CD4-positive, alpha-beta T cell treated with Interleukin-15 for 1 hour (primary cell): ENCODE results near the gene FPGS.
A peak's percentile ranks its signal among the peaks of the same experiment; 100 is the strongest.
"Not testable (repeated sequence)": the region's sequence is repeated elsewhere in the genome, so short reads cannot be mapped to it uniquely, and the experiment has no call there.

Source experiments
- DNase-seq: peaks from one replicate; pipeline ENCODE4 v3.0.0-alpha.2; 2020

FPGS gene, protein sequence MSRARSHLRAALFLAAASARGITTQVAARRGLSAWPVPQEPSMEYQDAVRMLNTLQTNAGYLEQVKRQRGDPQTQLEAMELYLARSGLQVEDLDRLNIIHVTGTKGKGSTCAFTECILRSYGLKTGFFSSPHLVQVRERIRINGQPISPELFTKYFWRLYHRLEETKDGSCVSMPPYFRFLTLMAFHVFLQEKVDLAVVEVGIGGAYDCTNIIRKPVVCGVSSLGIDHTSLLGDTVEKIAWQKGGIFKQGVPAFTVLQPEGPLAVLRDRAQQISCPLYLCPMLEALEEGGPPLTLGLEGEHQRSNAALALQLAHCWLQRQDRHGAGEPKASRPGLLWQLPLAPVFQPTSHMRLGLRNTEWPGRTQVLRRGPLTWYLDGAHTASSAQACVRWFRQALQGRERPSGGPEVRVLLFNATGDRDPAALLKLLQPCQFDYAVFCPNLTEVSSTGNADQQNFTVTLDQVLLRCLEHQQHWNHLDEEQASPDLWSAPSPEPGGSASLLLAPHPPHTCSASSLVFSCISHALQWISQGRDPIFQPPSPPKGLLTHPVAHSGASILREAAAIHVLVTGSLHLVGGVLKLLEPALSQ

DNA sequence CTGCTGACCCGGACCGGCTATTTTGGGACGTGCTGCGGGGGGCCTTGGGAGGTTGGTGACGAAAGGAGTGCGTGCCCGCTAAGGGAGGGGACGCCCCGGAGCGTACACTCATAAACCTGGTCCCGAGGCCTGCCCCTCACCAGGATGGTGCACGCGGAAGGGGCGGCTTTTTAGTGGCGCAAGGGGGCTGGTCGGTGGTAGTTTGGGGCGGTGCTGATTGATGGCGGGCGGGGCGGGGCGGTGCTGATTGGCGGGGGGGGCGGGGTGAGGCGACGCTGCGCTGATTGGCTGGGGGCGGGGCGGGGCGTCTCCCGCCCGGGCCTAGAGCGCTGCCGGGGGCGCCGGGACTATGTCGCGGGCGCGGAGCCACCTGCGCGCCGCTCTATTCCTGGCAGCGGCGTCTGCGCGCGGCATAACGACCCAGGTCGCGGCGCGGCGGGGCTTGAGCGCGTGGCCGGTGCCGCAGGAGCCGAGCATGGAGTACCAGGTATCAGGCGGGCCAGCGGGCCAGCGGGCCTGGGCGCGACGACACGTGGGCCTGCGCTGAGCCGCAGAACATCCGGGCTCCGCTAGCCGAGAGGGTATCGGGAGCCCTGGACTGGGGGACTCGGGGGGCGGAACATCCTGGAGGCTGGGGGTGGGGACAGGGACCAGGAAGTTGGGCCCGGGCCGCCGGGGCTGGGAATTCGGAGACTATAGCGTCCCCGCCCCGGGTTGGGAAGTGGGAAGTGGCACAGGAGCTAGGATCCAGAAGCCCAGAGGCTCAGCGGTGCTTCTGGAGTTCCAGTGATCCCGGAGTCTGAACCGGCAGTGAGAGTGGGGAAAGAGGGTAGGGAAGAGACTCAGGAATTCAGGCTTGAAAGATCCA, at the start of gene FPGS:
Gene FPGS, plus strand, starts transcription at position 307 of the 868 bp plus-strand sequence. Its CDS starts 43 bp downstream, at position 350.
- DNase-seq = peak; percentile 85

DNA sequence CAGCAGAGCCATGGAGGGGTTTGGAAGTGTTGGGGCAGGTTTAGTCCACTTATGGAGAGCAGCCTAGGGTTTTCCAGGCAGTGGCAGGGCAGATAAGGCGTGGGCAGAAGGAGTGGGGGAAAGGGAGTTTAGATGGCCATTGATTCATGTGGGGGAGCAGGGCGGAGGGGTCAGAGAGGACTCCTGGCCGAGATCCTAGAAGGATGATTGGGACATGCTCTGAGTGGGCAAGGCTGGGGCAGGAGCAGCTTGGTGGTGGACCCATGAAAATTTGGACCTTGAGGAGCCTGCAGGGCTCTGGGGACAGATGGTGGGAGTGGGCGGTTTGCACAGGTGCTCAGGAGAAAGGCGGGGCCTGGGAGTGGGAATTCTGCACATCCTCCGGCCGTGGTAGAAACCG, 49.5 kb upstream of the FPGS start:
- DNase-seq = no peak

DNA sequence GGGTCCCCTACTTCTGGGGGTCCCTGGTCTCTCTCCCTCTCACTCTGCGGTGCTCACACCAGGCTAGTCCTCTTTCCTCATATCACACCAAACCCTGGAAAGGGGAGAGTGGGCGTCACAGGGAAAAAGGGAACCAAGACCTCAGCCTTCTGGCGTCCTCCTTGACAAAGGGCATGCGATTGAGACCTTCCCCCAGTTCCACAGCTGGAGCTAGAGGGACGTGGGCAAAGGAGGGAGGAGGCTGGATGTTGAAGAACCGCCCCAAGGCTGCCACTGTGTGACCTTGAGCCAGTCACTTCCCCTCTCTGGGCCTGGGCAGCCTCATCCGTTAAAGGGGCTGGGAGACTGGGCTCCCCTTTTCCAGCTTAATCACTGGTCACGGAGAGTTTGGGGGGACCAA, 49.1 kb upstream of the FPGS start:
- DNase-seq = no peak

DNA sequence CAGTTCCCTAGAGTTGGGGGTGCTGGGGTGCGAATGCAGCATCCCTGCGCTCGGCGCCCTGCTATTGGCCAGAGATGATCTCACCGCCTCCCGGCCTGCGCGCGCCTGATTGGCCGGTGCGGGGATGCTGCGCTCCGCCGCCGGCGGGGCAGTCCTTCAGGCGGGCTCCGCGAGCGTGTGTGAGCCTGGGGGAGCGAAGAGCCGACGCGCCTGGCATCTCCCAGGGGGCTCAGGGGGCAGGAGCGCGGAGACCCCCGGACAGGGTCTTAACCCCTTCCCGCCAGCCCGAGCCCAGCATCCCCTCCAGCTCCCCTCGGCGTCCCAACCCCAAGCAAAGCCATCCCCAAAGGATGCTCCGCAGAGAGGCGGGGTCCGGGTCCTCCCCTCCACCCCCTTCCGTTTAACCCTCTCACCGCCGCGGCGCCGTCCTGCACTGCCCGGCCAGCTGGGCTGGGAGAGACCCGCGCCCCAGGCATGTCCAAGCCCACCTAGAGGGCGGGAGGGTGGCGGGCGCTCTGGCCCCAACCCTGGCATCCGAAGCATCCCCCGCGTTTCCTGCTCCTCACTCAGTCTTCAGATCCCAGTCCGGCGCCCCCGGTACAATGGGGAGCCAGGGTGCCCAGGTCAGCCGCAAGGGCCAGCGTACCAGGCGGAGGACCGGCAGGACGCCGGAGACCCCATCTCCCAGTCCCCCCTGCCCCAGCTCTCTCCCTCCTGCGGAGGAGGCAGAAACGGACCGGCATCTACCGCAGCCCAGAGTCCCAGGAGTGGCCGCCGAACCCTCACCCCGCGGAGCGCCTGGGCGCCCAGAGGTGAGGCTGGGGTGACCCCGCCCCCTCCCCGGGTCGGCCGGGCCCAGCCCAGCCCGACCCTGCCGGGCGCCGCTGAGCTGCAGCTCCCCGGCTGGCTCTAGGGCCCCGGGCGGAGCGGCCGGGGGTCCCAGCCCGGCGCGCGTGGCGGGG, 48.3 kb upstream of the FPGS start:
- no peak for DNase-seq

DNA sequence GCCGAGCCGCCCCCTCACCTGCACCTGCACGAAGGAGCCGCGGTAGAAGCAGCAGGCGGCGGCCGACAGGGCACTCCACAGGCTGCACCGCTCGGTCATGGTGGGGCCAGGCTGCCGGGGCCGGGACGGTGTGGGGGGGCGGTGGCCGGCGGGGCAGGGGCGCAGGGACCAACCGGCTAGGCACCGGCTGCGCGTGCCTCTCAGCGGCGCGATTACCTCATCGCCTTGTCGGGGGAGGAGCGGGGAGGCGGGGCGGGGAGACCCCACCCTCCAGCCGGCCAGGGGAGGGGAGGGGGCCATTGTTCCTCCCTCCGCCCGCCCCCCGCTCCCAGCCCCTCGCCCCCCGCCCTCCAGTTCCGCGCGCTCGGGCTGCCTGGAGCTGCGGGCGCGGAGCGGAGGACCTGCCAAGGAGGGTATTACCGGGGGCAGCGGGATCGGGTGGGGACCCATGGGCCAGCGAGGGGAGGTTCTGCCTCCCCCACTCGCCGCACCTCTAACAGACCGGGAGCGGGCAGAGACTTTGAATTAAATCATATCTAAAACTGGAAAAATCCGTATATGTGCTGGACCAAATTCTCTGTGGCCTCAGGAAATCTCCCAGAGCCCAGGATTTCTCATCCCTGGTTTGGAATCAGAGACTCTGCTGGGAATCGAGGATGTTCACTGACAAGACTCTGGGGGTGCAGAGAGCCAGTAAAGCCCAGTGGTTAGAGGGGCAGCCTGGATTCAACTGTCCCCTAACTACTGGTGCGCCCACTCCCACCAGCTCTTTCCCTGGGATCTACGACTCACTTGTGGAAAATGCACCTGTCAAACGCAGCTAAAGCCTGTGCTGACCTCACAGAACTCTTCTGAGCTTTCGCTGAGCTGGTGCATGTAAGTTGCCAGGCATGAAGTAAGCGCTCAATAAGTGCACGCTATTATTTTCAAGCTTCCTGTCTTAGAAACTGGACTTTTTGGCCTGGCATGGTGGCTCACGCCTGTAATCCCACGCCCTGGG, 47.3 kb upstream of the FPGS start:
- DNase-seq = no peak

DNA sequence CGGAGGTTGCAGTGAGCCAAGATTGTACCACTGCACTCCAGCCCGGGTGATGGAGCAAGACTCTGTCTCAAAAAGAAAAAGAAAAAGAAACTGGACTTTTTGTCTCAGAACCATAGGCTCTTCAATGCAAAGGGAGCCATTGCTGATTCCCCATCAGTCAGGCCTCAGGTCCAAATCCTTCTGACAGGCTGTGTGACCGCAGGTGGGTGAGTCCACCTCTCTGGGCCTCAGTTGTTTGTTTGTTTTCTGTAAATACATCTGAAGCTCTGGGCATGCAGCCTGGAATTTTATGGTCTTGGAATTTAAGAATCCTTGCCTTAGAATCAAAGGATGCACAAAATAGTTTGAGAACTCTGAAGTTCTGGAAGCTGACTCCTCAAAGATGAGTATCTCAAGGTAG, 46.4 kb upstream of the FPGS start:
- no peak for DNase-seq

DNA sequence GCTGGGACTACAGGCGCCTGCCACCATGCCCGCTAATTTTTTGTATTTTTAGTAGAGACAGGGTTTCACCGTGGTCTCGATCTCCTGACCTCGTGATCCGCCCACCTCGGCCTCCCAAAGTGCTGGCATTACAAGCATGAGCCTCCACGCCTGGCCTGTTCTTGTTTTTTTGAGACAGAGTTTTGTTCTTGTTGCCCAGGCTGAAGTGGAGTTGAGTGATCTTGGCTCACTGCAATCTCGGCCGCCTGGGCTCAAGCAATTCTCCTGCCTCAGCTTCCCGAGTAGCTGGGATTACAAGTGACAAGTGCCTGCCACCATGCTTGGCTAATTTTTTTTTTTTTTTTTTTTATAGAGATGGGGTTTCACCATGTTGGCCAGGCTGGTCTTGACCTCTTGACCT, 45.9 kb upstream of the FPGS start:
- DNase-seq = not testable (repeated sequence)

DNA sequence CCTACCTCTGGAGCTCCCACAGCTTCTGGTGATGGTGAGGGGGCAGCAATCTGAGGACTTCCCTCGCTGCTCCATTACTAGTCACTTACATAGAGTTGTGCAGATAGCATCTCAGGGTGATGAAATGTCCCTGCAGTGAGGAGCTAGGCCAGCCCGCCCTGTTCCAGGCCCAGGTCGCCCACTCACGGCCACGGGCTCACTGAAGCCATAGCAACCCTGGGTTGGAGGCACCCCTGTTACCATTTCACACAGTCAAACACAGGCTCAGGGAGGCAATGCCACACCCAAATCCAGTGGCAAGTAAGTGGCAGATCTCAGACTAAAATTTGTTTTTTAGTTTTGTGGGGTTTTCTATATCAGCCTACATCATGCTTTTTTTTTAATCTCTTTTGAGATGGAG, 43.8 kb upstream of the FPGS start:
- DNase-seq = no peak

DNA sequence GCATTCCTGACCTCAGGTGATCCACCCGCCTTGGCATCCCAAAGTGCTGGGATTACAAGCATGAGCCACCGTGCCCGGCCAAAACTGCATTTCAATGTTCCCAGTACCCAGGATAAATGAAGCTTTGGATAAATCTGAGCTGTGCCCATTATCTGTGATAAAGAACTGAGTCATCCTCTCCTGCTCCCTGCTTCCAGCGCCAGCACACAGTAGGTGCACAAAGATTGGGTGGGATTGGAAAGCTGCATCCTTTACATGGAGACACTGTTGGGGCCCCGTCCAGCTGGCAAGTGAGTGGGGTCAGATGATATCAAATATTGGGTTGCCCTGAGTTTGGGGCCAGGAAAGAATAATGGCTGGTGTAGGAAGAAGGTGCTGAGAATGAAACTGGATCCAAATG, 41.6 kb upstream of the FPGS start:
- DNase-seq = no peak

DNA sequence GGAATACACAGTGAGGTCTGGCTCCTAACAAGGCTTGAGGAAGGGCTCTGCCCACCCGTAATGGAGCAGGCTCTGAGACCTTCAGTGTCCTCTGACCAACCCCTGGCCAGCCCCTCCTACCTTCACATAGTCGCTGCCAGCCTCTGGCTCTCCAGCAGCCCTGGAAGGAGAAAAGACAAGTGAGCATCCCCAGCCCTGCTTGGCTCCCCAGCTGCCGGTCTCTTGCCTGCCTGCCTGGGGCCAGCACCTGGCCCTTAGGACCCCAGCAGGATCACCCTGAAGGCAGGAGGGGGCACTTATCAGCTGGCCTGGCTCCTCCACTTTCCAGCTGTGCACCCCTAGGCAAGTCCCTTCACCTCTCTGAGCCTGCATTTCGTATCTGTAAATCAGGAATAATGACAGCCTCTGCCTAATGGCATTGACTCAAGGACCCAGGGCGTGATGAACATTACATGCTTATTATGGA, 41.2 kb upstream of the FPGS start:
- no peak for DNase-seq

DNA sequence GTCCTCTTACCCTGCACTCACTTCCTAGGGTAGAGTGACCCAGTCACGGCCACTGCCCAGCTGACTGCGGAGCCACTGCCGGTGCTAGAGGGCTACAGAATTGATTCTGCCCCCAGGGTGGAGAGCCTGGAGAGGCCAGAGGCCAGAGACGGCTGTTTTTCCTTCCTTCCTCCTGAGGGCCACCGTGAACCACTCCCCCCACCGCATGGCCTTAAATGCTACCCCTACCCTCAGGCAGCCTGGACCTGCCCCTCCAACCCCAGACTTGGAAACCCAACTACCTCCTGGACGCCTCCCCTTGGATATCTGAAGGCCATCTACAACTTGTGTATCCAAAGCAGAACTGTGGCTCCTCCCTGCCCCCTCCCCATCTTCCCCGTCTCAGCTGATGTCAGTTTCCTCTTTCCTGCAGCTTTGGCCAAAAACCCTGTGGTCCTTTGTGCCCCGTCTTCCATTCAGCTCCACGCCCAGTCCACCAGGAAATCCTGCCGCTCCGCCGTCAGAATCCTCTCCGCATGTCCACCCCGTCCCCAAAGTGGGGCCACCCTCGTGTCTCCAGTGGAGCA, 40.5 kb upstream of the FPGS start:
- DNase-seq = peak; percentile 33

DNA sequence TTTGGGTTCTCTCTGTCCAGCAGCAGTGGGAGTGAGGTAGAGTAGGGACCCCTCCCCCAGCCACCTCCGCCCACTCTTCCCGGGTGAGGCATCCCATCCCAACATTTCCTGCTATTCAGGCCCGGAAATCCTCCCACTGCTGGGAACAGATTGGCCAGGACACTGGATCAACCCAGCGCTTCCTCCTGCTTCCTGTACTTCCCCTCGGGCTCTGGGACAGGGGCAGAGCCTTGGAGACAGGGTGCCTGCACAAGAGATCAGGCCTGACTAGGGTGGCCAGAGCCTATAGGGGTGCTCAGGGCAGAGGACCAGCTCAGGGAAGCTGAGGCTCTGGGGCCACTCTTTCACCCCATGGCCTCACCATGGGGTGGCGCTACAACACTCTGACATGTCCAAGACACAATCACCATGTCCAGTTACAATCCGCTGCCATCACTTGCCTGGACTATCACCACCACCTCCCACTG, 38.7 kb upstream of the FPGS start:
- DNase-seq = peak; percentile 49

DNA sequence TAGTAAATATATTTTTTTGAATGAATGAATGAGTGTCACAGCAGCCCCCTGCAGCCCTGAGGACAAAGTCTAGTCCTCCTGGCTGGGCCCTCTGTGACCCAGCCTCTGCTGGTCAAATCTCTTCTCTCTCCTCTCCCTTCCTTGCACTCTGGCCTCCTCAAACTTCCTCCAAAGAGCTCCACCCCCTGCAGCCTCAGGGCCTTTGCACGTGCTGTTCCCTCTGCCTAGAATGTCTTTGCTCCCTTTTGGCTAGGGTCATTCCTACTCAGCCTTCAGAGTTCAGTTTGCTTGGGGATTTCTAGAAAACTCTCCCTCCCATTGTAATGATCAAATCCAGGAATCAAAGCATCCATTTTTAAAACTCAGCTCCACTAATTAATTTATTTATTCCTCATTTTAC, 37.3 kb upstream of the FPGS start:
- DNase-seq = no peak

DNA sequence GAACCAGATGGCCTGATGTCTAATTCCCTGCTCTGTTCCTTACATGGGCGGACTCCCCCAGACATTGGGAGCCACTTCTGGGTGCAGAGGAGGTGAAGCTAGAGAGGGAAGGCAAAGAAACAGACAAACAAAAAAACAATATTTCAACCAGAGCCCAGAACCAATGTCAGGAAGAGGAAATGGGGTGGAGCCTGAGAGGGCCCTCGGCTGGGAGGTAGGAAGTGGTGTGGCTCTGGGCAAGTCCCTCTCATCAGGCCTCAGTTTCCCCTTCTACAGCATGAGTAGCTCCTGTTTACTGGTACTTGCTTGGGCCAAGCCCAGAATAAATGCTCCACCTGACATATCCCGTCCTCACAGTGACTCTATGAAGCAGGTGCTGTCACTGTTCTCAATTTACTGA, 35.3 kb upstream of the FPGS start:
- DNase-seq = no peak

DNA sequence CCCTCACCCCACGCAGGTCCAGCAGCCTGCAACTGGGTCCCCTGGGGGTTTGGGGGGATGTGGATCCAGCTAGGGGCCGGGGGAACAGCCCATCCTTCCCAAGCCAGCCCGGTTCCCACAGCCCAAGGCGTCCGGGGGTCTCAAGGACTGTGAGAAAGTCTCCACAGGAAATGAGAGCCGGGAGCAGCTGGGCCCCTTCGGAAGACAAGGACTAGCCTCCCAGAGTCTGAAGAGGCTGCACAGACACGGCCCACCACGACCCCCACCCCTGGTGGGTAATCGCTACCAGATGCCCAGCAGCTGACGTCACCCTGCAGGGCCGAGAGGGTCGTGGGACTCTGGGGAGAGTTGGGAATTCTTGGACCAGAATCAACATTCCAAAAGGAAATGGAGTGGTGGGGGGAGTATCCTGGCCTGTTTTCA, 34.8 kb upstream of the FPGS start:
- no peak for DNase-seq

DNA sequence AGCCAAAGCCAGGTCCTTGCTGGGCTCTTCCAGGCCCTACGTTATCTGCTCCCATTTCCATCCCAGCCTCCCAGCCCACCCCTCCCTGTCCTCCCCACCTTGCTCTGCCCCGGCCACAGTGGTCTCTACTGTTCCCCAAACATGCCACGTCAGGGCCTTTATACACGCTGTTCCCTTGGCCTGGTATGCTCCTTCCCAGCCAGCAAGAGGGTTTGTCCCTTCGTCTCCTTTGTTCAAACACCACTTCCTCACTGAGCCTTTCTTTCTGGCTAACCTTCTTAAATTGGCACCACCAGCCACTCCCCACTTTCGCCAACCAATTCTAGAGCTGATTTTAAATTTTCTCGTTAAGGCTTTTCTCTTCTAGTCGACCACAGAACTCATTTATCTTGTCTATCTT, 34.0 kb upstream of the FPGS start:
- no peak for DNase-seq

DNA sequence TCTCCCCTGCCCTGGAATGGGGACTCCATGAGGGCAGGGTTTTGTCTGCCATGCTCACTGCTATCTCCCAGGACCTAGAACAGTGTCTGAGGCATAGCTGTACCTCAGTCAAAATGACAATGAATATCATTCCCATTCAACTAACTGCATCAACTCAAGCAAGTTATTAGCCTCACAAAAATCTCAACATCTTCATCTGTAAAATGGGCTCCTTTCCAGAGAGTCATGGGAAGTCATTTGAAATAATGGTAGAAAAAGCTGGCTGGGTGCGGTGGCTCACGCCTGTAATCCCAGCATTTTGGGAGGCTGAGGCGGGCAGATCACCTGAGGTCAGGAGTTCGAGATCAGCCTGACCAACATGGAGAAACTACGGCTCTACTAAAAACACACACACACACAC, 33.6 kb upstream of the FPGS start:
- no peak for DNase-seq

DNA sequence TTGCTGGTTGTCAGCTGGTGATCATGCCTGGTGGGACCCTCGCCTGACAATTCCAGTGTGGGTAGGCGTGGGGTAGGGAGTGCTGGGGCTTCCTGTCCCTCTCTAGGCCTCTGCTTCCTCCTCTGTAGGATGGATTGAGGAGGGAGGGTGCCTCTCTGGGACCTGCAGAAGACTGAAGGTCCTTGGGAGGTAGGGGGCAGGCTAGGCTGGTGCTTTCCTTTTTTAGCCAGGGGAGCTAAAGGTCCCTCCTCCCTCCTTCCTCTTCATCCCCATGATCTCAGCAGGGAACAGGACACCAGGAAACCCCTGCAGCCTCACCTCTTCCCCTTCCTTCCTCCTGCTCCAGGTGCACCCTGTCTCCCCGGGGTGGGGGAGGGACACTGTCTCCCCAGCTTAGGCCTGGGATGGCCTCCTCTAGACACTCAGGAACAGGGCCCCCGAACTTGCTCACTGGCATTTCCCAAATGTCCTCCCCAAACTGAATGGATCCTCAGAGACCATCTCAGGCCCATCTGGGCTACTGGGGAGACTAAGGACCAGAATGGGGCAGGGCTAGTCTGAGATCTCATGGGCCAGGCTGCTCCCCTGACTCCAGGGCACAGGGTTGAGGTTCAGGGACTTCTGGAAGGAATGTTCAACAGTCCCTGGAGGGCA, 32.6 kb upstream of the FPGS start:
- DNase-seq = no peak

DNA sequence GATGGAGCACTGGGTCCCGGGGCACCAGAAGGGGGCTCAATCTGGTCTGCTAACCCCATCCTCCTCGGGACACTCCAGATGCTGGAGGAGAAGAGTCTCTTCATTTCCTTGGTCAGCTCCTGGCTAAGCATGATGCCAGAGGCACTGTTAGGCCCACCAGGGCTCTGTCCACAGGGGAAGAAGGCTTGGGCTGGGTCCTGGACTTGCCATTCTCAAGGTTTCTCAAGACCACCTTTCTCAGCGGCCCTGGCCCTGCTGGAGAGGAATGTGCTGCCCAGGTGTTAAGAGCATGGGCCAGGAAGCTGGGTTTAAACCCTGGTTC, 32.1 kb upstream of the FPGS start:
- no peak for DNase-seq

DNA sequence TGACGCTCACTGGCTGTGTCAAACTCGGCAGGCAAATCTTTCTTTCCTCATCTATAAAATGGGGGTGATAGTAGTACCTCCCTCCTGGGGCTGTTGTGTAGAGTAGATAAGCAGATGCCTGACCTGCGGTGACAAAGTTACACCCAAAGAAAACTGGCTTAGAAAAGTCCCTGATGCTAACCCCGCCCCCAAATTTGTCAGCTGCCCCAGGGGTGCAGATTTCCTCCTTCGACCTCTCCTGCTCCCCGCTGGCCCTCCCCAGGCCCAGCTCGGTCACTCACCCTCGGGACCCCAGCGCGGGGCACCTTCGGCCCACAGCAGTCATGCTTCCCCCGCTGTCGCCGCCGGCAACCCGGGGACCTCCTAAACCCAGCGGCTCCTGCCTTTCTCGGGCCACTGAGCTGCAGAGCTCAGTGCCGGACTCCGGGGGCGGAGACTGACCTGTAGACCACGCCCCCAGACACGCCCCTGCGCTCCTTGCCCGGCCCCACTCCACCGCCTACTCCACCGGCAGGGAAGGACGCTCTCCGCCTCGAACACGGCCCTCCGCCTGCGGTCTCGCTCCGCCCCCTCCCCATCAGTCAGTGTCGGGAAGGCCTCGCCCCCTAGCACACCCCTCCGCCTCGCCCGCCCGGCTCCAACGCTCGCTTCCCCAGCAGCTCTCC, 31.6 kb upstream of the FPGS start:
- DNase-seq = peak; percentile 98
